HUDEP-2 (cell line): ENCODE data around the gene IL32.
A peak's percentile ranks its signal among the peaks of the same experiment; 100 is the strongest.

Experiments
- DNase-seq, 76 experiments: peaks; one replicate each; lab custom pipeline; 2025; ENCODE audit not compliant: unreplicated experiment in 76 of 76; lab: John Stamatoyannopoulos, UW

Gene IL32

DNA sequence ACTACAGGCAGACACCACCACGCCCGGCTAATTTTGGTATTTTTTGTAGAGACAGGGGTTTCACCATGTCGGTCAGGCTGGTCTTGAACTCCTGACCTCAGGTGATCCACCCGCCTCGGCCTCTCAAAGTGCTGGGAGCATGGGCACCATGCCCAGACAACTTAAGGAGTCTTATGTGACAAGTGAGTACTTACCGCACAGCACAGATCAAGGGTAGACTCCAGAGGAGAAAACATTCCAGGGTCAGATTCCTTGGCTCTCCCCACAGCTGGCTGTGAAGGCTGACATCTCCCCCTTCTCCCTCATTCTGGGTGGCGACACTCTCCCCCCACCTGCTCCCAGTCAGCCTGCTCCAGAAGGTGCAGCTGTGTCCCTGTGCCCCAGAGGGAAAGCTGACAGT is 23.0 kb downstream of the IL32 start:
- DNase-seq = no peak

GRCh38 chr16:3088925-3089716 is 23.7 kb downstream of the IL32 start:
- no peak for DNase-seq

DNA sequence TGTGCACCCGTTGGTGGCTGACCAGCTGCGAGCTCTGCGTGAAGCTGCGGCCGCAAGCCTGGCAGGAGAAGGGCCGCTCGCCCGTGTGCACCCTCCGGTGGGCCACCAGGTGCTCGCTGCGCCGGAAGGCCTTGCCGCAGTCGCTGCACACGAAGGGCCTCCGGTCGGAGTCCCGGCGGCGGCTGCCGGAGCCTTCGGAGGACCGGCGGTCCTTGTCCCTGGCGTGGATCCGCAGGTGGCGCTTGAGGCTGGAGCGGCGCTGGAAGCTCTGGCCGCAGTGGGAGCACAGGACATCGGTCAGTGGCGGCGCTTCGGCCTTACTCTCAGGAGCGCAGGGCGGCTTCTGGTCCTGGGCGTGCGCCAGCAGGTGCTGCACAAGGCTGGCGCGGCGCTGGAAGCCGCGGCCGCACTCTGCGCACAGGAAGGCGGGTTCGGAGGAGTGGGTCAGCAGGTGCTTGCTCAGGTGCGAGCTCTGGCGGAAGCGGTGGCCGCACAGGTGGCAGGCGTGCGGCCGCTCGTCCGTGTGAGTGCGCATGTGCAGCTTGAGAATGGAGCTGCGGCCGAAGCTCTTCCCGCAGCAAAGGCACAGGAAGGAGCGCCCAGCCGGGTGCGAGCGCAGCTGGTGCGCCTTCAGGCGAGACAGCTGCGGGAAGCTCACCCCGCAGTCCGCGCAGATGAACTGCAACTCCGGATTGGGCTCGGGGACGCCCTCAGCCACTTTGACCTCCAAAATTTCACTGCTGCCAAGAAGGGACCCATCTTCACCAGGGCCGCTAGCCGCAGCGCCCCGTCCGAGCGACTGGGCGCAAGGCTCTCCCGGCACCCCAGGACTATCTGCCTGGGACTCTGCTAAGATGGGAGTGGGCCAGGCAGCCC is 24.5 kb downstream of the IL32 start:
- no peak for DNase-seq

DNA sequence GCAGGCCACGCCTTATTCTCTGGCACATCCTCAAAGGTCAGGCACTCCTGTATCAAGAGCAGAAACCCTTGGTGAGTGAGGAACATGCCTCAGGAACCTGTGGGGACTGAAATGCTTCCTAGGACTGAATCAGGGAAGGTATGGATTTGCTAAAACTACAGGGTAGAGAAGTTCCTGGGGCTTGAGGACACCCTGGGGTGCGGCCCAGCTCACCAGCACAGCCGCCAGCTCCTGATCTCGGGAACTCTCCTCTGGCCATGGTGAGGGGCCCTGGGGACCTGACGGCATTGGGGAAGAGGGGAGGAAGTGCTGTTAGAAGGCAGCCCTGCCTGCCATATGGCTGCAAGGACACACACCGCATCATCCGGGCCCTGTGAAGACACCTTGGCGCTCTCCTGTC is 26.1 kb downstream of the IL32 start:
- DNase-seq = no peak

DNA sequence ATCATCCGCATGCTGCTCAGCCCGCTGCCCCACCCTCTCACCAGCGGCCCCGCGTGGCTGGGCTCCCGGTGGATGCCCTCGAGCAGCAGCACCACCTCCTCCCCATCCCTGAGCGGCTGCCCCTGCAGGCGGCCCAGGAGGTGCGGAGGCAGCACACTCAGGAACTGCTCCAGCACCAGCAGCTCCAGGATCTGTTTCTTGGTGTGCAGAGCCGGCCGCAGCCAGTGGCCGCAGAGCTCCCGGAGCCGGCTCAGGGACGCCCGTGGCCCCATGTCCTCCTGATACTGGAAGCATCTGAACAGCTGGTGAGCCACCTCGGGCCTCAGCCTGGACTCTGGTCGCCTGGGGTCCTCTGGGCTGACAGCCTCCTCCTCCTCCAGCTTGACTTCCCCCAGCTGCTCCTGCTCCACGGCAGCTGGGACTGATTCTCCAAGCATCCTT is 27.1 kb downstream of the IL32 start:
- DNase-seq = no peak

DNA sequence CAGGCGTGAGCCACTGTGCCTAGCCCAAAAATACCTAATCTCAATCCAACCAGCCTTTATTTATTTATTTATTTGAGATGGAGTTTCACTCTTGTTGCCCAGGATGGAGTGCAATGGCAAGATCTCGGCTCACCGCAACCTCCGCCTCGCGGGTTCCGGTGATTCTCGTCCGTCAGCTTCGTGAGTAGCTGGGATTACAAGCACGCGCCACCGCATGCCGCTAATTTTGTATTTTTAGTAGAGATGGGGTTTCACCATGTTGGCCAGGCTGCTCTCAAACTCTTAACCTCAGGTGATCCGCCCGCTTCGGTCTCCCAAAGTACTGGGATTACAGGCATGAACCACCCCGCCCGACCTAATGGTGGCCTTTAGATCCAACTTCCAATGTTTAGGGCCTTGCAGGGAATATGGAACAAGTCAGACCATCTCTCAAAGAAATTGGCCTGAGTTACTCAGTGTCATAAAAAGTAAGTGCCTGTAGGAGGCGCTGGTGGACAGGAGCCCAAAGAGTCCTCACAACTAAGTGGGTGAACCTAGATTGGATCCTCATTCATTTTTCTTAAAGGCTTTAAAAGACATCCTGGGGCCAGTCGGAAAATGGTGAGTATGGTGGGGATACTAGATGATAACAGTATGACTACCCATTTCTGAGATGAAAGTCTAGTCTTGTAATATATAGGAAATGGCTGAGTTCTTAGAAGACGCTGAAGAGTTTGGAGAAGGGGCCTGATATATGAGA is 29.0 kb downstream of the IL32 start:
- peak in 49 of 76 experiments; percentile 2 to 71 (median 30) for DNase-seq

- DNase-seq = peak in 52 of 76 experiments; percentile 6 to 68 (median 34)
These were observed 30.4 kb downstream of the IL32 start for GRCh38 chr16:3095869-3096268.

DNA sequence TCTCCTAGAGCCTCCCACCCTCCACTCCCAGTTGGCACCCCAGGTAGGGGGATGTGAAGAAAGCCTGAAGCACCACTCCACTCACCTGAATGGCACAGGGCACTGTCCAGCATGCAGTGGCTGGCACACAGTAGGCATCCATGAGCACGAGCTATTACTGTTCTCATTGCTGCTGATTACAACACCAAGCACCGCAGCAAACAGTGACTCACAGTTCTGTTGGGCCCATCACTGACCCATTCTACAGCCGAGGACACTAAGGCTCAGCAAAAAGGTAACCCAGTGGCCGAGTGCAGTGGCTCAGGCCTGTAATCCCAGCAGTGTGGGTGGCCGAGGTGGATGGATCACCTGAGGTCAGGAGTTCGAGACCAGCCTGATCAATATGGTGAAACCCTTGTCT is 30.9 kb downstream of the IL32 start:
- DNase-seq = no peak

GRCh38 chr16:3097266-3097665 is 31.8 kb downstream of the IL32 start:
- no peak for DNase-seq

DNA sequence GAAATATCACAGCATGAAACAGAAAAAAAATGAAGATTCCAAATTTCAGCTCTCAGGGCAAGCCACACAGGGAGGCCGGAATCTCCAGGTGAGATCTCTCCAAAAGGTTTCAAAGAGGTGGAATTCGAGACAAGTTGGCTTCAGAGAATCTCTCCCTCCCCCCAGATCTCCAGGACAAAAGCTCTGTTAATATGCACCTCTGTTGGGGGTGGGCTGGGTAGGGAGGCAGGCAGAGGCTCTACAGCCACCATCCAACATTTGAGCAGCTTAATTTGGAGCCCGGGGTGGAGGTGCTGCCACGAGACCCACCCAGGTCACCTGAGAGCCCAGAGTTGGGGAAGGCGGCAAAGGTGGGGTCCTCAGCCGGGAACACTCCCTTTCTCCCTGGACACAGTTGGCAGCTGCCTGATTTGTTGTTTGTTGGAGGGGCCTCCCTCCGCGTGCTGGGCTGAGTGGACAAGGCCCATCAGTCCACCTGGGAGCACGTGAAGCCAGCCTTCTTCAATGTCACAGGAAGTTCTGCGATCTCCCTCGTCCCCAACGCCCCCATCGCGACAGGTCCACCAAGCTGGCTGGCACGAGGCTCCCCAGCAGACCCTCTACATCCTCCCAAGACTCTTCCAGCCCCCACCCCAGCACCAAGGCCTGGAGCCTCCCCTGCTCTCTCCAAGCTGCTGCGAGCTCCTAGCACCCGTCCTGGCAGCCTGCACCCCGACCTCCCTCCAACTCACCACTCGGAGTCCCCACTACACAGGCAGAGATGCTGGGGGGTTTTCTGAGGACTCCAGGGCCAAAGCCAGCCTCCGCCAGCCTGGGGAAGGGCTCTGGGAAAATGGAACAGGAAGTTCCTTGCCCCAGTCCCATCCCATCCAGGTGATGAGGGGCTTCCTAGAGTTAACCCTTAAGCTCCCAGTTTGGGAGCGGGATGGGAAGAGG is 33.3 kb downstream of the IL32 start, which contains the start of gene ZSCAN10:
ZSCAN10 (minus strand) TSS at position 836 of the 936 bp plus-strand sequence. CDS start 6,357 bp downstream, outside the sequence.
- no peak for DNase-seq

DNA sequence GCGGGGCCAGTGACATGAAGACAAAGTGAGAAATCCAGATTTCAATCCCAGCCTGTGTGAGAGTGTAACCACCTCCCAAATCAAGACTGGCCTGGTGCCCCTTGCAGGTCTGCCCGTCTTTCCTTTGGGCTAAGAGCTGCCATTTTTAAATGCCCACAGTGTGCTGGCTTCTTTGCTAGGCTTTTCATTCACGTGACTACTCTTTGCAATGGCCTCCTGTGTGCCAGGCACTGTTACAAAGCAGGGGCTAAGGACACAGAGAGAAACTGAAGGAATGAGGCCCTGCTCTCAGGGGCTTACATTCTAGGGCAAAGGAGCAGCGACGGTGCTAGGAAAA is 33.9 kb downstream of the IL32 start:
- DNase-seq = no peak

- peak in 75 of 76 experiments; percentile 16 to 96 (median 90) for DNase-seq
These were observed 34.5 kb downstream of the IL32 start for GRCh38 chr16:3099732-3100499.

DNA sequence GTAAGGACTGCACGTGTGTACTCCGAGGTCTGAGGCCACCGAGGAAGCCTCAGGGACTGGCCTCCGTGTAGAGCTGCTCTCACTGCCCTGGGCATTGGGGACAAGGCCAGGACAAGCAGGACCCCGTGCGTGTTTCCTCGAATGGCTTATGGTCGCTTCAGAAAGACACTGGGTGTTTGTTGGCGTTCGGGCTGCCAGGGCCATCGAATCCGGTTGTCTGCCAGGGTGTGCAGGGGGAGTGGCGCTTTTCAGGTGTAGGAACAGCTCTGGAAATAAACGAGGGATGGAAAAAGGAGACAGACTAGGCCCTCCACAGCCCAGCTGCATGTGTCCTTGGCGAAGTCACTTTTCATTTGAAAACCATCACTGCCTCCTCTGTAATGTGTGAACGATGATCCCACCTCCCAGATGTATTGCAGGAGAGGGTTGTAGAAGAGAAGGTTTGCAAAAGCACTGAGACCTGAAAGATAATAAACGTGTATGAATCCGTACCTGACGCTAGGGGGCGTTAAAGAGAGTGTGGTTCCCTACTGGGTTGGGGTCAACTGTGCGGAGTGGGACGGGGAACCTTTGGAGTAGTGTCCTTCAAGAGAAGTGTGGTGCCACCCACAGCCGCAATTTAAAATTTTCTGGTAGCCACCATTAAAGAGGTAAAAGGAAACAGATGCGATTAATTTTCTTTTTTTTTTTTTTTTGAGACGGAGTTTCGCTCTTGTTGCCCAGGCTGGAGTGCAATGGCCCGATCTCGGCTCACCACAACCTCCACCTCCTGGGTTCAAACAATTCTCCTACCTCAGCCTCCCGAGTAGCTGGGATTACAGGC is 35.8 kb downstream of the IL32 start:
- peak in 45 of 76 experiments; percentile 5 to 66 (median 27) for DNase-seq

- DNase-seq = peak in 8 of 76 experiments; percentile 6 to 19 (median 10)
These were observed 36.5 kb downstream of the IL32 start for GRCh38 chr16:3101841-3102470.

DNA sequence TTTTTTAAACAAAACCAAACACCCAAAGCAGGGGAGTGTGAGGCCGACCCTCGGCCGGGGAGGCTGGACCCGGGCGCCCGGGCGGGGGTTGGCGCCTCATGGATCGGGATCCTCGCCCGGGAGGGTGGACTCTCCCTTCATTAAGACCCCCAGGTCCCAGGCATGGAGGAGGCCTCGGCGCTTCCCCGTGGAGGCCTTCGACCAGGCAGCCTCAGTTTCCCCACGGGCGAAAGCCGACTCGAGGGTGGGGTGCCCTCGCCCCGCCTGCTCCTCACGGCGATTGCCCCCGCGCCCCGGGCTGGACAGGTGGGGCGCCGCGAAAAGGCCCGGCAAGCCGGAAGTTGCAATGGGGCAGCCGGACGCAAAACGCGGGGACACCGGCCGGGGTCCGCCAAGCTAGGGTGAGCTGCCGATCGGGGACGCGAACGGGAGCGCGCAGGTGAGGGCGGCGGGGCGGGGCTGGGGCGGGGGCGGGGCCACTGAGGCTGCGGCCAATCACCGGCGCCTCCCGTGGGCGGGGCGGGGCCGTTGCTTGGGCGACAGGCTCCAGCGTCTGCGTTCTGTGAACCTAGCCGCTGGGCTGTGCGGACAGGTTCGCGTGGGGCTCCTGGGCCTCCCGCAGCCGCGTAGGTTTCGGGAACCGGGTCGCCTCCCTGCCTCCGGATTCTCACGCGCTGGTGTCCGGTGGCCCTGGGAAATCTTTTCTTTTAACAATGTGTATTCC is 40.9 kb downstream of the IL32 start:
- DNase-seq = peak in 74 of 76 experiments; percentile 25 to 94 (median 88)

DNA sequence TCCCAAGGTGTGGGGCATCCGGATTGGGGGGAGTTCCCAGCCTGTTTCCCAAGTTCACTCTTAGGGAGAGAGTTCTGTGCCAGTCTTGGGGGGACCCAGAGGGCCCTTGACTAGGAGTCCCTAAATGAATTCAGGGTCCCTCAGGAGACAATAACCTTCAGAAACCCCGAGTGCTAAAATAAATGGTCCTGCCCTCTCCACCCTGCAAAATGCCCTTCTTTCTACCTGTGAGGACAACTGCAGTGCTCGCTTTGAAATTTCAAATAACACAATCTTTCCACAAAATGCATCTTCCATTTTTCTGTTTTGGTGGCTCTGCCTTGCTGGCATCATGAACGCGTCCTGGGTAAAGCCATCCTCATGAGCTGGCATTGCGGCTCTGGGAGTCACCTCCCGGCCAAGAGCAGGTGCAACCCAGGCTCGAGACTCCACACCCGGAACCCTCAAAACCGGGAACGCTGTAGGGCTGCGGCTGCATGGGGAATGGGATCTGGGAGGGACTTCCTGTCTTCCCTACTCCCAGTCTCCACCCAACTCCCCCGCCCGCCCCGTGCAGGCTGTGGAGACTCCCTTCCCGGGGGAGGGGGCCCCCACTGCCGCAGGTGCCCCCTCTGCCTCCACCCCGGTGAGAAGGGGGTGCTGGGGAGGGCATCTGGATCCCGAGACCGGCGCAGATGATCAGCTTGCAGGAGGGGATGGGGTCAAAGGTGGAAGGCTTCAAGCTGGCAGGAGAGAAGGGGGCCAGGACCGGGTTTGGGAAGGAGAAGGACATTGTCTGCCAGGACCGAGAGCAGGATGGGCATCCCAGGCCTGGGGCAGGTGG is 46.8 kb downstream of the IL32 start, which contains the start of gene ZNF205:
ZNF205 (plus strand) TSS at position 529 of the 823 bp plus-strand sequence. CDS start 845 bp downstream, outside the sequence.
- peak in 28 of 76 experiments; percentile 3 to 52 (median 20) for DNase-seq
